Endothelial cell (in vitro differentiated cells): ENCODE data around the gene SLC28A1. TPM values are rescaled to one million over a fixed set of nuclear protein-coding genes. Genes with fewer than 3 reads are reported as not detected.
A peak's percentile ranks its signal among the peaks of the same experiment; 100 is the strongest.

ENCODE experiments used
- DNase-seq: peaks from one replicate; pipeline ENCODE4 v3.0.0; 2021; ENCODE audit warnings: low spot score
- H3K27ac Mint-ChIP-seq: one replicate; pipeline ENCODE4 v1.8.0; 2021; ENCODE audit warnings: mixed read lengths, inconsistent platforms; ENCODE audit not compliant: unreplicated experiment
- H3K27me3 Mint-ChIP-seq: one replicate; pipeline ENCODE4 v1.8.0; 2021; ENCODE audit warnings: mild to moderate bottlenecking, moderate library complexity, mixed read lengths, inconsistent platforms; ENCODE audit not compliant: unreplicated experiment
- H3K36me3 Mint-ChIP-seq: one replicate; pipeline ENCODE4 v1.8.0; 2021; ENCODE audit warnings: mild to moderate bottlenecking, low read depth, mixed read lengths, inconsistent platforms; ENCODE audit not compliant: unreplicated experiment
- H3K4me1 Mint-ChIP-seq: one replicate; pipeline ENCODE4 v1.8.0; 2021; ENCODE audit warnings: mild to moderate bottlenecking, mixed read lengths, inconsistent platforms; ENCODE audit not compliant: unreplicated experiment
- H3K4me3 Mint-ChIP-seq: one replicate; pipeline ENCODE4 v1.8.0; 2021; ENCODE audit warnings: mild to moderate bottlenecking, mixed read lengths, inconsistent platforms; ENCODE audit not compliant: unreplicated experiment
- H3K9me3 Mint-ChIP-seq: one replicate; pipeline ENCODE4 v1.8.0; 2021; ENCODE audit warnings: mixed read lengths, inconsistent platforms; ENCODE audit not compliant: unreplicated experiment
- CTCF ChIP-seq: fragments of 200-600 bp; sonication (generic); IDR thresholded peaks from one replicate; pipeline ENCODE4 v1.5.0; 2021; ENCODE audit warnings: antibody characterized with exemption; ENCODE audit not compliant: unreplicated experiment
- total RNA-seq: library from RNA; stranded (reverse); fragmentation: NEBNext Ultra II Directional; extraction: Animal tissue kit (Norgen Biotek cat#: 25700); gene quantifications from one replicate; pipeline ENCODE4 v1.2.1, GENCODE V29; 2021; ENCODE audit not compliant: unreplicated experiment

The SLC28A1 gene
- total RNA-seq, 1 donor from 2014 or later: not detected

GRCh38 chr15:84888639-84889038, 4.2 kb downstream of the SLC28A1 start:
- no peak for DNase-seq
- Mint-ChIP-seq H3K27me3 (peaks cover 10% of the 10 kb centered on the region), H3K4me3 (no peak overlapping the region), H3K27ac (no peak overlapping the region), H3K9me3 (no peaks in the 10 kb centered on the region), H3K36me3 (no peaks in the 10 kb centered on the region), H3K4me1 (no peaks in the 10 kb centered on the region)
- no peak for TF ChIP-seq CTCF

GRCh38 chr15:84889313-84889990, 5.0 kb downstream of the SLC28A1 start:
- DNase-seq: no peak
- Mint-ChIP-seq H3K4me1 (no peaks in the 10 kb centered on the region), H3K4me3 (no peak overlapping the region), H3K9me3 (no peaks in the 10 kb centered on the region), H3K27me3 (peaks cover 10% of the 10 kb centered on the region), H3K36me3 (no peaks in the 10 kb centered on the region), H3K27ac (peak overlapping the region; percentile 42)
- no peak for TF ChIP-seq CTCF

GRCh38 chr15:84889991-84890669, 5.7 kb downstream of the SLC28A1 start:
- no peaks in the 10 kb centered on the region for H3K9me3 Mint-ChIP-seq
- no peak for TF ChIP-seq CTCF
- no peaks in the 10 kb centered on the region for H3K4me1 Mint-ChIP-seq
- peak overlapping the region; percentile 42 for H3K27ac Mint-ChIP-seq
- H3K27me3 Mint-ChIP-seq: peaks cover 10% of the 10 kb centered on the region
- H3K36me3 Mint-ChIP-seq: no peaks in the 10 kb centered on the region
- H3K4me3 Mint-ChIP-seq: no peak overlapping the region
- no peak for DNase-seq

GRCh38 chr15:84890670-84891162, 6.3 kb downstream of the SLC28A1 start:
- Mint-ChIP-seq H3K4me3 (no peak overlapping the region), H3K36me3 (no peaks in the 10 kb centered on the region), H3K4me1 (no peaks in the 10 kb centered on the region), H3K27ac (no peak overlapping the region), H3K9me3 (no peaks in the 10 kb centered on the region), H3K27me3 (peaks cover 10% of the 10 kb centered on the region)
- no peak for TF ChIP-seq CTCF
- DNase-seq: no peak

GRCh38 chr15:84891339-84891738, 6.9 kb downstream of the SLC28A1 start:
- no peaks in the 10 kb centered on the region for H3K36me3 Mint-ChIP-seq
- no peak for TF ChIP-seq CTCF
- no peak overlapping the region for H3K27ac Mint-ChIP-seq
- no peak overlapping the region for H3K4me3 Mint-ChIP-seq
- peaks cover 8% of the 10 kb centered on the region for H3K27me3 Mint-ChIP-seq
- no peak for DNase-seq
- no peaks in the 10 kb centered on the region for H3K9me3 Mint-ChIP-seq
- H3K4me1 Mint-ChIP-seq: no peaks in the 10 kb centered on the region
